ENCODE measurements around the gene NR4A3.

- TF ChIP-seq CTCF (IDR thresholded peaks at IDR 0.05 in 8 of 11, conservative IDR thresholded peaks at IDR 0.05 in 3 of 11) (no peak), POLR2AphosphoS5 (IDR thresholded peaks at IDR 0.05) (no peak)
Observed at GRCh38 chr9:99801775-99802174, 19.9 kb upstream of the NR4A3 start.
